Testis (tissue), 2 donors: Measurements from ENCODE around the gene DUS4L.

ENCODE experiments used
- CTCF ChIP-seq, 3 experiments: fragments of 450-650 bp in 2 of 3; fragments of 200-600 bp in 1 of 3; sonication (generic) in 1 of 3; IDR thresholded peaks; one replicate each; pipeline ENCODE4 v1.5.1; 2016 to 2019; ENCODE audit warnings: antibody characterized with exemption in 3 of 3, mild to moderate bottlenecking in 2 of 3, moderate library complexity in 1 of 3
- POLR2A ChIP-seq: fragments of 450-650 bp; IDR thresholded peaks from one replicate; pipeline ENCODE4 v1.6.1; 2017; ENCODE audit warnings: antibody characterized with exemption, mild to moderate bottlenecking, moderate library complexity

- TF ChIP-seq CTCF (IDR thresholded peaks at IDR 0.05): no peak
- TF ChIP-seq POLR2A: no peak
Observed at GRCh38 chr7:107544848-107545591, 18.8 kb upstream of the DUS4L start.
